GM13977 (cell line): ENCODE results near the gene CTRB2.

ENCODE experiments used
- DNase-seq: peaks from one replicate; pipeline ENCODE4 v3.0.0; 2012; ENCODE audit warnings: low spot score
- in situ Hi-C: fragments of 300-500 bp; cut with MboI; formaldehyde crosslinking; loops from one replicate; pipeline ENCODE4 v1.12.0; 2022; ENCODE audit warnings: low sequenced_read_pairs, low pct_unique_long_range_greater_than_20kb, mixed read lengths, inconsistent platforms; ENCODE audit not compliant: unreplicated experiment
- TF ChIP-seq, protein P1 (sequence below): IDR thresholded peaks from 2 replicates; pipeline ENCODE4 v1.5.1; 2012; ENCODE audit warnings: mild to moderate bottlenecking, control low read depth; ENCODE audit not compliant: insufficient read depth; ENCODE audit errors: extremely low read depth, missing control alignments

CTRB2 gene

DNA sequence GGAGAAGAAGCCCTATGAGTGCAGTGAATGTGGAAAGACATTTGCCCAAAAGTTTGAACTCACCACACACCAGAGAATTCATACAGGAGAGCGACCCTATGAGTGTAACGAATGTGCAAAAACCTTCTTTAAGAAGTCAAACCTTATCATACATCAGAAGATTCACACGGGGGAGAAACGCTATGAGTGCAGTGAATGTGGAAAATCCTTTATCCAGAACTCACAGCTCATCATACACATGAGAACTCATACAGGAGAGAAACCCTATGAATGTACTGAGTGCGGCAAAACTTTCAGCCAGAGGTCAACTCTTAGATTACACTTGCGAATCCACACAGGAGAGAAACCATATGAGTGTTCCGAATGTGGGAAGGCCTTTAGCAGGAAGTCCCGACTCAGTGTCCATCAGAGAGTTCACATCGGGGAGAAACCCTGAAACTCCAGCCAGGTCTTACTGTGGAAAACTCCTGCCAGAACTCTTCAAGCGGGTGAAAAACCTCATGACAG, 37.0 kb downstream of the CTRB2 start:
- in situ Hi-C loops, result no loop called here
- DNase-seq, result no peak
- TF ChIP-seq, protein P1, sequence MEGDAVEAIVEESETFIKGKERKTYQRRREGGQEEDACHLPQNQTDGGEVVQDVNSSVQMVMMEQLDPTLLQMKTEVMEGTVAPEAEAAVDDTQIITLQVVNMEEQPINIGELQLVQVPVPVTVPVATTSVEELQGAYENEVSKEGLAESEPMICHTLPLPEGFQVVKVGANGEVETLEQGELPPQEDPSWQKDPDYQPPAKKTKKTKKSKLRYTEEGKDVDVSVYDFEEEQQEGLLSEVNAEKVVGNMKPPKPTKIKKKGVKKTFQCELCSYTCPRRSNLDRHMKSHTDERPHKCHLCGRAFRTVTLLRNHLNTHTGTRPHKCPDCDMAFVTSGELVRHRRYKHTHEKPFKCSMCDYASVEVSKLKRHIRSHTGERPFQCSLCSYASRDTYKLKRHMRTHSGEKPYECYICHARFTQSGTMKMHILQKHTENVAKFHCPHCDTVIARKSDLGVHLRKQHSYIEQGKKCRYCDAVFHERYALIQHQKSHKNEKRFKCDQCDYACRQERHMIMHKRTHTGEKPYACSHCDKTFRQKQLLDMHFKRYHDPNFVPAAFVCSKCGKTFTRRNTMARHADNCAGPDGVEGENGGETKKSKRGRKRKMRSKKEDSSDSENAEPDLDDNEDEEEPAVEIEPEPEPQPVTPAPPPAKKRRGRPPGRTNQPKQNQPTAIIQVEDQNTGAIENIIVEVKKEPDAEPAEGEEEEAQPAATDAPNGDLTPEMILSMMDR, result no peak

DNA sequence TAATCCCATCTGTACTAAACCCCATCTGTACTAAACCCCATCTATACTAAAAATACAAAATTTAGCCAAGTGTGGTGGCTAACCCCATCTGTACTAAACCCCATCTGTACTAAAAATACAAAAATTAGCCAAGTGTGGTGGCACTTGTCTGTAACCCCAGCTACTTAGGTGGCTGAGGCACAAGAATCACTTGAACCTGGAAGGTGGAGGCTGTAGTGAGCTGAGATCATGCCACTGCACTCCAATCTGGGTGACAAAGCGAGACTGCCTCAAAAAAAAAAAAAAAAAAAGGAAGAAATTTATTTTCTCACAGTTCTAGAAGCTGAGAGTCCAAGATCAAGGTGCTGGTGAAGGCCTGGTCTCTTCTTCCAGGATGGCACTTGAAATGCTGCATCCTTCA, 46.6 kb downstream of the CTRB2 start:
- no peak for DNase-seq
- in situ Hi-C loops, result no loop called here

More for the DNA sequence above, 46.6 kb downstream of the CTRB2 start:
- TF ChIP-seq, protein P1, result no peak
